HG03025 (cell line): ENCODE data around the gene TTC29.
"Not testable (repeated sequence)": the region's sequence is repeated elsewhere in the genome, so short reads cannot be mapped to it uniquely, and the experiment has no call there.

Source experiments
- ATAC-seq: cut with Tn5 transposase; IDR thresholded peaks from one replicate; pipeline ENCODE4 v1.9.1; 2021; ENCODE audit warnings: mild to moderate bottlenecking, moderate library complexity; ENCODE audit not compliant: unreplicated experiment, low FRiP score

The TTC29 gene

GRCh38 chr4:146739182-146739581, 206.5 kb downstream of the TTC29 start:
- ATAC-seq, result no peak

GRCh38 chr4:146723519-146723918, 222.1 kb downstream of the TTC29 start:
- ATAC-seq, result not testable (repeated sequence)

- ATAC-seq, result no peak
Observed at GRCh38 chr4:146709956-146710355, 235.7 kb downstream of the TTC29 start.

- no peak for ATAC-seq
Observed at GRCh38 chr4:146699910-146700309, 245.8 kb downstream of the TTC29 start.

GRCh38 chr4:146674829-146675570, 270.7 kb downstream of the TTC29 start:
- ATAC-seq, result no peak

GRCh38 chr4:146663968-146664311, 281.7 kb downstream of the TTC29 start:
- not testable (repeated sequence) for ATAC-seq

- no peak for ATAC-seq
Observed at GRCh38 chr4:146661367-146661766, 284.3 kb downstream of the TTC29 start.
